Calu3 (cell line): ENCODE data around the gene ROBO2. TPM values are rescaled to one million over a fixed set of nuclear protein-coding genes. Genes with fewer than 3 reads are reported as not detected.

Source experiments
- BruUV-seq: library from RNA; stranded (reverse); fragments of 400-500 nt; replicated peaks from 2 replicates; lab custom pipeline; 2021; lab: Mats Ljungman, UMichigan
- CTCF ChIA-PET: fragments of 300-600 bp; sonication (Branson Sonifier 250); formaldehyde crosslinking; loops from one replicate; lab custom pipeline; 2022; ENCODE audit warnings: antibody characterized with exemption; lab: Charles Lee
- DNase-seq: peaks from one replicate; pipeline ENCODE4 v3.0.0; 2022
- H3K27ac Mint-ChIP-seq: one replicate; pipeline ENCODE4 v1.8.0; 2022; ENCODE audit warnings: mixed read lengths; ENCODE audit not compliant: unreplicated experiment
- H3K27me3 Mint-ChIP-seq: one replicate; pipeline ENCODE4 v1.8.0; 2022; ENCODE audit warnings: mixed read lengths; ENCODE audit not compliant: unreplicated experiment
- H3K36me3 Mint-ChIP-seq: one replicate; pipeline ENCODE4 v1.8.0; 2022; ENCODE audit warnings: mild to moderate bottlenecking, moderate library complexity, mixed read lengths; ENCODE audit not compliant: insufficient read depth, unreplicated experiment
- H3K4me1 Mint-ChIP-seq: one replicate; pipeline ENCODE4 v1.8.0; 2022; ENCODE audit warnings: mild to moderate bottlenecking, low read depth, mixed read lengths; ENCODE audit not compliant: unreplicated experiment
- H3K4me3 Mint-ChIP-seq: one replicate; pipeline ENCODE4 v1.8.0; 2022; ENCODE audit warnings: mild to moderate bottlenecking, low read depth, moderate library complexity, mixed read lengths; ENCODE audit not compliant: unreplicated experiment
- H3K9me3 Mint-ChIP-seq: one replicate; pipeline ENCODE4 v1.8.0; 2022; ENCODE audit warnings: low read depth, mixed read lengths; ENCODE audit not compliant: unreplicated experiment
- CTCF ChIP-seq: fragments of 200-600 bp; IDR thresholded peaks from one replicate; pipeline ENCODE4 v1.8.0; 2022; ENCODE audit warnings: antibody characterized with exemption; ENCODE audit not compliant: unreplicated experiment
- intact Hi-C: fragments of 100-400 bp; cut with micrococcal nuclease; formaldehyde crosslinking; loops from one replicate; pipeline ENCODE4 v1.10.0; 2022; ENCODE audit not compliant: unreplicated experiment
- total RNA-seq: library from RNA; stranded (reverse); gene quantifications from 2 replicates; pipeline ENCODE4 v1.2.3, GENCODE V29; 2022

ROBO2 gene
- total RNA-seq, 1 experiment from 2014 or later: not detected

DNA sequence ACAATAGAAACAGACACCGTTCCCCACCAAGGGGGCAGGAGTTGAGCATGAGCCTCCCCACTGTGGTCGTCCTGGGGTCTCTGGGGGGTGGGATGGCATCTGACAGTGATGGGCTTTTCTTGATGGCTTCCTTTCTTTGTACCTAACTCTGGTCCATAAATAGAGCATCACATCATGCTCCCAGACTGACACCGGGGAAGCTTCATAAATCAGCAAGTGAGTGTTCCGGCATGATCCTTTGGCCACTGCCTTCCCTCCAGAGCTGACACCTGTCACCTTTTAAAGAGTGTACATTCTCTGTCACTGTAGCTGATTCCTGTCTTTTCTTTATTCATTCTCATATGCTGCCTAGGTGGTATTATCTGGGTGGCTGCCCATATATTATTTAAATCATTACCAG is 129.9 kb downstream of the ROBO2 start:
- Mint-ChIP-seq H3K36me3 (no peaks in the 10 kb centered on the region), H3K9me3 (no peaks in the 10 kb centered on the region), H3K4me3 (no peak overlapping the region), H3K27me3 (no peaks in the 10 kb centered on the region), H3K4me1 (no peaks in the 10 kb centered on the region), H3K27ac (no peak overlapping the region)
- CTCF ChIA-PET: no interaction called here
- intact Hi-C loops: no loop called here
- BruUV-seq: no TSS peak
- TF ChIP-seq CTCF: no peak
- DNase-seq: no peak

- Mint-ChIP-seq H3K36me3 (no peaks in the 10 kb centered on the region), H3K27ac (no peak overlapping the region), H3K4me1 (no peaks in the 10 kb centered on the region), H3K9me3 (no peaks in the 10 kb centered on the region), H3K27me3 (no peaks in the 10 kb centered on the region), H3K4me3 (no peak overlapping the region)
- CTCF ChIA-PET: no interaction called here
- no peak for DNase-seq
- TF ChIP-seq CTCF: no peak
- no TSS peak for BruUV-seq
- intact Hi-C loops: no loop called here
Measured at GRCh38 chr3:77171026-77171425, 131.1 kb downstream of the ROBO2 start.

GRCh38 chr3:77179762-77180161 is 139.9 kb downstream of the ROBO2 start:
- BruUV-seq: no TSS peak
- no peak overlapping the region for H3K27ac Mint-ChIP-seq
- H3K4me1 Mint-ChIP-seq: no peaks in the 10 kb centered on the region
- no peak for DNase-seq
- H3K4me3 Mint-ChIP-seq: no peak overlapping the region
- H3K27me3 Mint-ChIP-seq: no peaks in the 10 kb centered on the region
- no peaks in the 10 kb centered on the region for H3K9me3 Mint-ChIP-seq
- intact Hi-C loops: no loop called here
- no peaks in the 10 kb centered on the region for H3K36me3 Mint-ChIP-seq
- CTCF ChIA-PET: no interaction called here
- no peak for TF ChIP-seq CTCF

DNA sequence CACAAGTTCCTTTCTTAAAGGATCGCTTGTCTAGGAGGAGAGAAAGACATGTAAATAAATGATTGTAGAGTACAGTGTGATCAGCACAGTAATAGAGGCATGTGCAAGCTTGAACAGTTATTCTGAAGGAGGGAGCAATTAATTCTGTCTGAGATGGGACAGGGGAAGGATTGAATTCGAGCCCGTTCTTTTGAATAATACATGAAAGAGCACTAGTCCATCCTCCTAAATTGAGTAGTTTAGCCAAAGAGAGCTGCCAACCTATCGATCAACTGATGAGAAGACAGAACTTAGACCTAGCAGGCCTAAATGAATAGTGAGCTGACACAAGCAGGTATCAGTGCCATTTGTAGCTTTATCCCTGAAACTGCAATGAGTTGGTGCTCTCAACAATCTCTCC is 142.4 kb downstream of the ROBO2 start:
- no TSS peak for BruUV-seq
- Mint-ChIP-seq H3K4me3 (no peak overlapping the region), H3K36me3 (no peaks in the 10 kb centered on the region), H3K27ac (no peak overlapping the region), H3K27me3 (no peaks in the 10 kb centered on the region), H3K9me3 (peaks cover 8% of the 10 kb centered on the region), H3K4me1 (peaks cover 15% of the 10 kb centered on the region)
- intact Hi-C loops: no loop called here
- DNase-seq: no peak
- no peak for TF ChIP-seq CTCF
- CTCF ChIA-PET: no interaction called here
